Adrenal gland (tissue), 5 donors: ENCODE data around the gene FFAR2.
"Not testable (repeated sequence)": the region's sequence is repeated elsewhere in the genome, so short reads cannot be mapped to it uniquely, and the experiment has no call there.

ENCODE experiments used
- CTCF ChIP-seq, 6 experiments: fragments of 450-650 bp in 4 of 6; fragments of 200-600 bp in 2 of 6; sonication (generic) in 1 of 6; IDR thresholded peaks; 1 replicate in 5 of 6; 2 replicates in 1 of 6; pipeline versions ENCODE4 v1.5.1 to v1.8.0; 2016 to 2021; ENCODE audit warnings: antibody characterized with exemption in 6 of 6, mild to moderate bottlenecking in 2 of 6, moderate library complexity in 1 of 6
- POLR2A ChIP-seq, 2 donors: fragments of 450-650 bp; IDR thresholded peaks; one replicate each; pipeline ENCODE4 v1.6.1; 2017; ENCODE audit warnings: antibody characterized with exemption in 2 of 2, mild to moderate bottlenecking in 2 of 2, moderate library complexity in 1 of 2
- donor health status: DM: no; HTN: no; CAD: no.

GRCh38 chr19:35461788-35462187 lies 13.7 kb downstream of the FFAR2 start:
- not testable (repeated sequence) for TF ChIP-seq CTCF, POLR2A (IDR thresholded peaks at IDR 0.05)
